Endothelial cell of umbilical vein (primary cell): ENCODE results near the gene KCNN3. TPM values are rescaled to one million over a fixed set of nuclear protein-coding genes. Genes with fewer than 3 reads are reported as not detected.

ENCODE experiments used
- BruUV-seq: library from RNA; stranded (reverse); fragments of 400-500 nt; replicated peaks from 2 replicates; lab custom pipeline; 2021; lab: Mats Ljungman, UMichigan
- CTCF ChIA-PET: fragments of 300-600, 350-600 bp; sonication (Branson Sonifier 250); formaldehyde crosslinking; loops from one replicate; lab custom pipeline; 2021; ENCODE audit warnings: antibody characterized with exemption, inconsistent platforms; lab: Charles Lee
- POLR2A ChIA-PET: fragments of 300-600, 350-600 bp; sonication (Branson Sonifier 250); formaldehyde crosslinking; loops from one replicate; lab custom pipeline; 2021; ENCODE audit warnings: antibody characterized with exemption, inconsistent platforms; lab: Charles Lee
- DNase-seq: peaks from one replicate; pipeline ENCODE4 v3.0.0-alpha.2; 2011; ENCODE audit warnings: low read depth, low spot score
- FAIRE-seq: peaks from 2 replicates; lab custom pipeline; 2011; peaks lifted over from hg19 to GRCh38; lab: Jason Lieb, UNC
- H2AFZ ChIP-seq: 2 replicates; pipeline ENCODE4 v1.6.0; 2012; ENCODE audit warnings: low read depth, low read length, control low read depth, inconsistent platforms
- H3K27ac ChIP-seq: 2 replicates; pipeline ENCODE4 v1.5.1; 2011; ENCODE audit warnings: low read depth, mild to moderate bottlenecking, control low read depth, low read length, moderate library complexity; ENCODE audit not compliant: insufficient read depth
- H3K27me3 ChIP-seq, 2 experiments: 2 replicates each; pipeline versions ENCODE4 v1.6.0 to v1.6.1; 2011; ENCODE audit warnings: low read length in 2 of 2, mixed read lengths in 1 of 2; ENCODE audit not compliant: control insufficient read depth in 2 of 2, insufficient read depth in 2 of 2
- H3K36me3 ChIP-seq, 2 experiments: 2 replicates in 1 of 2; 3 replicates in 1 of 2; pipeline ENCODE4 v1.5.1; 2011; ENCODE audit warnings: low read length in 2 of 2, mild to moderate bottlenecking in 1 of 2, moderate library complexity in 1 of 2; ENCODE audit not compliant: control insufficient read depth in 2 of 2, insufficient read depth in 2 of 2; ENCODE audit errors: extremely low read depth in 1 of 2
- H3K4me1 ChIP-seq: 3 replicates; pipeline ENCODE4 v1.5.1; 2011; ENCODE audit warnings: mild to moderate bottlenecking, low read length; ENCODE audit not compliant: control insufficient read depth, insufficient read depth; ENCODE audit errors: extremely low read depth
- H3K4me2 ChIP-seq: 2 replicates; pipeline ENCODE4 v1.6.1; 2011; ENCODE audit warnings: low read length, control low read depth, mixed read lengths; ENCODE audit not compliant: insufficient read depth
- H3K4me3 ChIP-seq, 3 experiments: fragments of 200-600 bp in 1 of 3; sonication (generic), shearing (Covaris generic) in 1 of 3; replicated peaks in 1 of 3; 2 replicates each; pipeline ENCODE4 v1.5.1; 2011 to 2016; ENCODE audit warnings: control low read depth in 3 of 3, low read length in 3 of 3, mild to moderate bottlenecking in 2 of 3, inconsistent platforms in 1 of 3, low read depth in 1 of 3, moderate library complexity in 1 of 3; ENCODE audit not compliant: insufficient read depth in 1 of 3
- H3K79me2 ChIP-seq: 2 replicates; pipeline ENCODE4 v1.6.0; 2012; ENCODE audit warnings: low read length, inconsistent platforms; ENCODE audit not compliant: control insufficient read depth, insufficient read depth
- H3K9ac ChIP-seq: replicated peaks from 2 replicates; pipeline ENCODE3; 2011; ENCODE audit warnings: low read length, control low read depth; ENCODE audit not compliant: insufficient read depth; ENCODE audit errors: extremely low read depth
- H3K9me1 ChIP-seq: replicated peaks from 3 replicates; pipeline ENCODE4 v1.6.0; 2011; ENCODE audit warnings: mild to moderate bottlenecking, low read length; ENCODE audit not compliant: control insufficient read depth, insufficient read depth; ENCODE audit errors: extremely low read depth
- H3K9me3 ChIP-seq: replicated peaks from 2 replicates; pipeline ENCODE4 v1.5.1; 2012; ENCODE audit warnings: low read length, inconsistent platforms; ENCODE audit not compliant: control insufficient read depth, insufficient read depth
- H4K20me1 ChIP-seq: replicated peaks from 2 replicates; pipeline ENCODE3; 2011; ENCODE audit warnings: mild to moderate bottlenecking, low read length; ENCODE audit not compliant: control insufficient read depth, insufficient read depth; ENCODE audit errors: extremely low read depth
- CTCF ChIP-seq, 2 donors: IDR thresholded peaks; 1 replicate in 1 of 2; 2 replicates in 1 of 2; pipeline ENCODE4 v1.5.1; 2011; ENCODE audit warnings: low read length in 2 of 2, mild to moderate bottlenecking in 2 of 2, moderate library complexity in 2 of 2, control low read depth in 1 of 2, inconsistent platforms in 1 of 2, low read depth in 1 of 2; ENCODE audit not compliant: insufficient read depth in 1 of 2; ENCODE audit errors: extremely low read depth in 1 of 2
- EZH2 ChIP-seq: IDR thresholded peaks from 2 replicates; pipeline ENCODE4 v1.6.1; 2012; ENCODE audit warnings: borderline replicate concordance, low read depth, mild to moderate bottlenecking, moderate library complexity, low read length, inconsistent platforms; ENCODE audit not compliant: severe bottlenecking
- FOS ChIP-seq: IDR thresholded peaks from 2 replicates; pipeline ENCODE4 v1.6.1; 2011; ENCODE audit warnings: mild to moderate bottlenecking, low read length, moderate library complexity, borderline replicate concordance; ENCODE audit not compliant: insufficient read depth
- GATA2 ChIP-seq: IDR thresholded peaks from 2 replicates; pipeline ENCODE4 v1.7.0; 2011; ENCODE audit warnings: low read depth, mild to moderate bottlenecking, moderate library complexity, mixed read lengths, low read length; ENCODE audit not compliant: insufficient read length, insufficient read depth
- JUN ChIP-seq: IDR thresholded peaks from 2 replicates; pipeline ENCODE4 v1.6.1; 2011; ENCODE audit warnings: borderline replicate concordance, low read depth; ENCODE audit not compliant: insufficient read length, insufficient read depth
- MYC ChIP-seq: IDR thresholded peaks from one replicate; pipeline ENCODE4 v1.6.1; 2011; ENCODE audit warnings: mild to moderate bottlenecking, low read depth, low read length
- POLR2A ChIP-seq: IDR thresholded peaks from 2 replicates; pipeline ENCODE4 v1.6.1; 2012; ENCODE audit warnings: low read depth, mild to moderate bottlenecking, control low read depth, low read length
- POLR2AphosphoS5 ChIP-seq: IDR thresholded peaks from 2 replicates; pipeline ENCODE4 v1.6.1; 2012; ENCODE audit warnings: low read depth, mild to moderate bottlenecking, control low read depth, low read length, moderate library complexity; ENCODE audit not compliant: insufficient read depth
- dilution Hi-C: fragments of 300-500 bp; cut with MboI; formaldehyde crosslinking; loops from one replicate; pipeline ENCODE4 v1.15.0; 2019; ENCODE audit warnings: low sequenced_read_pairs; ENCODE audit not compliant: extremely low pct_ligation_motif_present
- intact Hi-C: fragments of 100-400 bp; cut with micrococcal nuclease; formaldehyde crosslinking; loops from one replicate; pipeline ENCODE4 v1.10.0; 2022
- polyA plus RNA-seq, 4 experiments: library from polyadenylated mRNA; depleted of rRNA in 3 of 4; stranded (reverse) in 3 of 4; unstranded in 1 of 4; fragments of >200 nt; gene quantifications; 2 replicates each; pipeline versions ENCODE4 v1.2.1 to v1.2.3, GENCODE V29; 2011 to 2012; ENCODE audit warnings: missing spikeins in 1 of 4
- total RNA-seq: library from RNA; stranded (reverse); gene quantifications from 2 replicates; pipeline ENCODE4 v1.2.3, GENCODE V29; 2021
- TF ChIP-seq, protein P1 (sequence below): IDR thresholded peaks from 2 replicates; pipeline ENCODE4 v1.6.1; 2011; ENCODE audit not compliant: insufficient read depth, insufficient read length

The KCNN3 gene
- total and polyA plus RNA-seq, 2 donors (not counting 3 experiments of a cell fraction or from before 2014, with no cell fraction given) = 0.91 to 1.1 TPM

DNA sequence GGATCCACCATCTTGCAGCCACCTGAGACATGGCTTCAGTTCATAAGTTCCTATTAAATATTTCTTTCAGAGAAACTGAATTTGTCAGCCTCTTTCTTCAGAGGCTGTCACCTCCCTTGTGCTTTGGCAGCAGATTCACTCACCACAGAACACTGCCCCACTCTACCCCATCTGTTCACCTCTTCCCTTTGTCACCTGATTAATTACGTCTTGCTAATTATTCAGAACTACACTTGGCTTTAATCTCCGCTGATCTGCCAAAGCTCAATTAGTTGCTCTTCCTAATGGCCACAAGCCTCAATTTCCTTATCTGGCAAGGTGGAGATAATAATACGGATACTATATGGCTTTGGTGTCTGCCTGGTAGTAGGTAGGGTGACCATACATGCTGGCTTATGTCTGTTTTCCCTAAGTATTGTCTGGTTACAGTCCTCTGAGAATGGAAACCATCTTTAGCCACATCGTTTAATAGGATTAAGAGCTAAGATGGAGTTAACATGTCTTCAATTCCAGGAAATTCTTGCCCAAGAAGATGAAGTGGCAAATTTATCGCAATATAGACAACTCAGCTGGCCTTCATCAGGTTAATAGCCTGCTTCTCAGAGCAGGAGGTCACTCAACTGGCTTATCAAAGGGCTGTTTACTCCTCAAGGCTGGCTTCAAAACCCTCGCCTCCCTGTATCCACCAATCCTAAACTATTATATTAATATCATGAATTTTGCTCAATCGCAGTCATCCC, 203.9 kb downstream of the KCNN3 start:
- ChIA-PET POLR2A (no interaction called here), CTCF (interaction anchor here (1.1 to 4.6 kb wide), 4 partner anchors 94 to 213 kb away, joined by 3 to 29 read pairs (median 10); no protein-coding TSS in a partner anchor)
- DNase-seq (no peak), FAIRE-seq (no peak)
- TF ChIP-seq JUN = no peak
- no peak for TF ChIP-seq GATA2
- no peak for TF ChIP-seq FOS
- no peak overlapping the region for H3K27ac ChIP-seq
- intact Hi-C loops (loop anchor here (5.0 kb wide), 1 partner anchor 331 kb away; no protein-coding TSS in a partner anchor), dilution Hi-C loops (no loop called here)
- no TSS peak for BruUV-seq
- H4K20me1 ChIP-seq = no peaks in the 10 kb centered on the region
- no peak overlapping the region for H3K4me3 ChIP-seq
- no peaks in the 10 kb centered on the region for H3K36me3 ChIP-seq
- no peaks in the 10 kb centered on the region for H3K9me1 ChIP-seq
- H3K4me2 ChIP-seq = no peak overlapping the region
- H3K27me3 ChIP-seq = peaks cover 3 to 12% of the 10 kb centered on the region in 2 experiments
- H3K9ac ChIP-seq = no peak overlapping the region
- no peaks in the 10 kb centered on the region for H3K9me3 ChIP-seq
- H3K79me2 ChIP-seq = no peaks in the 10 kb centered on the region
- no peaks in the 10 kb centered on the region for H3K4me1 ChIP-seq
- H2AFZ ChIP-seq = no peak overlapping the region

DNA sequence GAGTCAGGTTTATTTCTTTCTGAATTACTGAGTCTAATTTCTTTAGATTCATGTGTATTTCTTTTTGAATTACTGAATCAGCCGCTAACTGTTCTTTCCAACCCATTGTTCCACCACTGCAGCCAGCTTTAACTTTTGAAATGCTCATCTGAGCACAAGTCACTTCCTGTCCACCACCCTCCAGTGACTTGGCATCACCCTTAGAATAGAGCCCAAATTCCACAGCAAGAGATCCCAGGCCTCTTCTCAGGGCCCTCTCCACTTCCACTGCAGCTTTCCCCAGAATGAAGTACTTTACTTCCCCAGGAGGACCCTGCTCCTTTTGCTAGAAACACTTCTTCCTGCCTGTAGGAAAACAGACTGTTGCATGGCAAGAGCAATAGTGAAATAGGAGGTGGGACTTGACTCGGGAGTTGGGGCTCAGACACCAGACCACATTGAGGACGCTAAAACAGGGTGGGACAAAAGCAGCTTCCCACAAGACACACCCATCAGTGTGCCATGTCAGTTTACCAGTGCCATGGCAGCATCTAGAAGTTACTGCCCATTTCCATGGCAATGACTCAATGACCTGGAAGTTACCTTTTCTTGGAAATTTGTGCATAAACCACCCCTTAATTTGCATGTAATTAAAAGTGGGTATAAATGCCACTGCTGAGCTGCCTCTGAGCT, 205.6 kb downstream of the KCNN3 start:
- CTCF ChIA-PET = interaction anchor here (1.2 to 4.0 kb wide), 4 partner anchors 96 to 214 kb away, joined by 3 to 18 read pairs (median 8); no protein-coding TSS in a partner anchor

More for the DNA sequence above, 205.6 kb downstream of the KCNN3 start:
- Histone ChIP-seq H3K9ac (no peak overlapping the region), H3K27me3 (peaks cover 7 to 24% of the 10 kb centered on the region in 2 experiments), H3K4me1 (no peaks in the 10 kb centered on the region), H3K4me3 (no peak overlapping the region), H4K20me1 (no peaks in the 10 kb centered on the region), H3K9me3 (no peaks in the 10 kb centered on the region), H3K27ac (no peak overlapping the region), H3K36me3 (no peaks in the 10 kb centered on the region), H3K4me2 (no peak overlapping the region), H2AFZ (no peak overlapping the region), H3K9me1 (no peaks in the 10 kb centered on the region), H3K79me2 (no peaks in the 10 kb centered on the region)
- TF ChIP-seq POLR2AphosphoS5 (no peak), GATA2 (no peak), EZH2 (no peak), POLR2A (no peak), CTCF (IDR thresholded peaks at IDR 0.05; ENCODE audit: extremely low read depth in 1 of 2, insufficient read depth in 1 of 2, low read depth in 1 of 2, low read length in 2 of 2) (no peak), MYC (no peak), FOS (no peak), JUN (no peak)
- TF ChIP-seq, protein P1, sequence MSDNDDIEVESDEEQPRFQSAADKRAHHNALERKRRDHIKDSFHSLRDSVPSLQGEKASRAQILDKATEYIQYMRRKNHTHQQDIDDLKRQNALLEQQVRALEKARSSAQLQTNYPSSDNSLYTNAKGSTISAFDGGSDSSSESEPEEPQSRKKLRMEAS = no peak
- POLR2A ChIA-PET = no interaction called here
- no peak for FAIRE-seq
- dilution Hi-C loops = no loop called here
- DNase-seq = no peak
- intact Hi-C loops = loop anchor here (5.0 kb wide), 1 partner anchor 333 kb away; no protein-coding TSS in a partner anchor
- BruUV-seq = no TSS peak
